Liver (tissue), 10 donors: ENCODE results near the gene EZR. TPM values are rescaled to one million over a fixed set of nuclear protein-coding genes. Genes with fewer than 3 reads are reported as not detected.

Experiments
- DNase-seq: peaks from one replicate; pipeline ENCODE4 v3.0.0-alpha.2; 2017; ENCODE audit warnings: low spot score
- H3K27ac ChIP-seq, 2 donors: one replicate each; pipeline ENCODE4 v1.7.0; 2013; ENCODE audit warnings: inconsistent platforms in 2 of 2, low read length in 2 of 2, control low read depth in 1 of 2, low read depth in 1 of 2, mild to moderate bottlenecking in 1 of 2
- H3K27me3 ChIP-seq, 4 donors: one replicate each; pipeline versions ENCODE4 v1.6.1 to v1.7.0; 2013; ENCODE audit warnings: low read length in 3 of 4, inconsistent platforms in 1 of 4, mild to moderate bottlenecking in 1 of 4, moderate library complexity in 1 of 4; ENCODE audit not compliant: control insufficient read depth in 4 of 4, insufficient read depth in 4 of 4
- H3K36me3 ChIP-seq, 4 donors: one replicate each; pipeline versions ENCODE4 v1.6.1 to v1.7.0; 2013; ENCODE audit warnings: low read length in 3 of 4, mild to moderate bottlenecking in 3 of 4, low read depth in 1 of 4, moderate library complexity in 1 of 4; ENCODE audit not compliant: control insufficient read depth in 4 of 4, insufficient read depth in 3 of 4
- H3K4me1 ChIP-seq, 4 donors: one replicate each; pipeline versions ENCODE4 v1.6.1 to v1.7.0; 2013; ENCODE audit warnings: low read length in 3 of 4, mild to moderate bottlenecking in 3 of 4, moderate library complexity in 1 of 4; ENCODE audit not compliant: control insufficient read depth in 4 of 4, insufficient read depth in 4 of 4
- H3K4me3 ChIP-seq, 3 donors: one replicate each; pipeline versions ENCODE4 v1.6.1 to v1.7.0; 2013; ENCODE audit warnings: low read length in 3 of 3, control low read depth in 1 of 3, low read depth in 1 of 3, mild to moderate bottlenecking in 1 of 3
- H3K9ac ChIP-seq, 2 donors: one replicate each; pipeline ENCODE4 v1.7.0; 2013; ENCODE audit warnings: low read length in 2 of 2, mild to moderate bottlenecking in 2 of 2, moderate library complexity in 2 of 2, control low read depth in 1 of 2, low read depth in 1 of 2
- H3K9me3 ChIP-seq, 4 donors: one replicate each; pipeline versions ENCODE4 v1.6.1 to v1.7.0; 2013; ENCODE audit warnings: low read length in 3 of 4; ENCODE audit not compliant: control insufficient read depth in 4 of 4
- CTCF ChIP-seq: fragments of 150-350 bp; IDR thresholded peaks from 2 replicates; pipeline ENCODE4 v1.5.1; 2017; ENCODE audit warnings: improper control_type of control experiment, low read depth, low read length; ENCODE audit not compliant: missing input control
- EGR1 ChIP-seq, 2 donors: IDR thresholded peaks; 2 replicates each; pipeline ENCODE4 v1.6.1; 2016 to 2018; ENCODE audit warnings: antibody characterized with exemption in 2 of 2, low read depth in 2 of 2
- FOXA1 ChIP-seq: IDR thresholded peaks from 2 replicates; pipeline ENCODE4 v1.6.1; 2016; ENCODE audit warnings: antibody characterized with exemption
- FOXA2 ChIP-seq: IDR thresholded peaks from 2 replicates; pipeline ENCODE4 v1.6.1; 2016; ENCODE audit warnings: antibody characterized with exemption
- GABPA ChIP-seq, 2 donors: IDR thresholded peaks in 1 of 2; conservative IDR thresholded peaks in 1 of 2; 2 replicates each; pipeline ENCODE4 v1.6.1; 2016; ENCODE audit warnings: antibody characterized with exemption in 2 of 2, mild to moderate bottlenecking in 1 of 2, moderate library complexity in 1 of 2
- HNF4A ChIP-seq, 2 donors: conservative IDR thresholded peaks; 2 replicates each; pipeline ENCODE4 v1.6.1; 2016; ENCODE audit warnings: antibody characterized with exemption in 2 of 2, mild to moderate bottlenecking in 2 of 2
- HNF4G ChIP-seq: IDR thresholded peaks from 2 replicates; pipeline ENCODE4 v1.6.1; 2016; ENCODE audit warnings: antibody characterized with exemption
- JUND ChIP-seq, 2 donors: IDR thresholded peaks; 2 replicates each; pipeline ENCODE4 v1.6.1; 2016; ENCODE audit warnings: antibody characterized with exemption in 2 of 2
- MAX ChIP-seq: IDR thresholded peaks from 2 replicates; pipeline ENCODE4 v1.6.1; 2016; ENCODE audit warnings: antibody characterized with exemption
- NR2F2 ChIP-seq: IDR thresholded peaks from 2 replicates; pipeline ENCODE4 v1.6.1; 2016; ENCODE audit warnings: antibody characterized with exemption
- RAD21 ChIP-seq, 2 donors: IDR thresholded peaks; 2 replicates each; pipeline ENCODE4 v1.6.1; 2016; ENCODE audit warnings: antibody characterized with exemption in 2 of 2, mild to moderate bottlenecking in 2 of 2
- REST ChIP-seq: IDR thresholded peaks from 2 replicates; pipeline ENCODE4 v1.6.1; 2016; ENCODE audit warnings: antibody characterized with exemption, mild to moderate bottlenecking
- RXRA ChIP-seq, 2 donors: IDR thresholded peaks; 2 replicates each; pipeline ENCODE4 v1.6.1; 2017 to 2018; ENCODE audit warnings: antibody characterized with exemption in 2 of 2, mild to moderate bottlenecking in 1 of 2
- SP1 ChIP-seq: IDR thresholded peaks from 2 replicates; pipeline ENCODE4 v1.6.1; 2018; ENCODE audit warnings: antibody characterized with exemption, mild to moderate bottlenecking
- YY1 ChIP-seq: IDR thresholded peaks from 2 replicates; pipeline ENCODE4 v1.6.1; 2016; ENCODE audit warnings: antibody characterized with exemption, mild to moderate bottlenecking
- ZBTB33 ChIP-seq: IDR thresholded peaks from 2 replicates; pipeline ENCODE4 v1.6.1; 2016; ENCODE audit warnings: antibody characterized with exemption
- WGBS: extraction: QIAGEN DNeasy Blood & Tissue Kit; methylation state at CpG from one replicate; pipeline ENCODE4 v1.1.7; 2013; 5-methylcytosine and 5-hydroxymethylcytosine counted together
- polyA plus RNA-seq, 2 donors: library from polyadenylated mRNA; stranded (reverse) in 1 of 2; unstranded in 1 of 2; fragments of 200-250 nt in 1 of 2; fragments of >200 nt in 1 of 2; fragmentation: Nextera tagmentation in 1 of 2; extraction: Ambion mirVana in 1 of 2; gene quantifications; one replicate each; pipeline versions ENCODE4 v1.2.1 to v1.2.3, GENCODE V29; 2013 to 2015
- small RNA-seq: library from RNA; depleted of rRNA; stranded (forward); fragments of <200 nt; gene quantifications from one replicate; pipeline ENCODE3, GENCODE V24; 2014
- total RNA-seq, 2 donors: library from RNA; depleted of rRNA; stranded (reverse); fragments of >200 nt; gene quantifications; one replicate each; pipeline ENCODE4 v1.2.3, GENCODE V29; 2014
- TF ChIP-seq, protein P1 (sequence below): IDR thresholded peaks from 2 replicates; pipeline ENCODE4 v1.6.1; 2016; ENCODE audit warnings: antibody characterized with exemption
- donor health status: healthy.
- donor health status: healthy.
- donor health status: healthy.
- donor health status: healthy.
- donor health status: healthy.

Gene EZR
- total and polyA plus RNA-seq, 4 donors: 22.0 to 35.4 (median 25.4) TPM

DNA sequence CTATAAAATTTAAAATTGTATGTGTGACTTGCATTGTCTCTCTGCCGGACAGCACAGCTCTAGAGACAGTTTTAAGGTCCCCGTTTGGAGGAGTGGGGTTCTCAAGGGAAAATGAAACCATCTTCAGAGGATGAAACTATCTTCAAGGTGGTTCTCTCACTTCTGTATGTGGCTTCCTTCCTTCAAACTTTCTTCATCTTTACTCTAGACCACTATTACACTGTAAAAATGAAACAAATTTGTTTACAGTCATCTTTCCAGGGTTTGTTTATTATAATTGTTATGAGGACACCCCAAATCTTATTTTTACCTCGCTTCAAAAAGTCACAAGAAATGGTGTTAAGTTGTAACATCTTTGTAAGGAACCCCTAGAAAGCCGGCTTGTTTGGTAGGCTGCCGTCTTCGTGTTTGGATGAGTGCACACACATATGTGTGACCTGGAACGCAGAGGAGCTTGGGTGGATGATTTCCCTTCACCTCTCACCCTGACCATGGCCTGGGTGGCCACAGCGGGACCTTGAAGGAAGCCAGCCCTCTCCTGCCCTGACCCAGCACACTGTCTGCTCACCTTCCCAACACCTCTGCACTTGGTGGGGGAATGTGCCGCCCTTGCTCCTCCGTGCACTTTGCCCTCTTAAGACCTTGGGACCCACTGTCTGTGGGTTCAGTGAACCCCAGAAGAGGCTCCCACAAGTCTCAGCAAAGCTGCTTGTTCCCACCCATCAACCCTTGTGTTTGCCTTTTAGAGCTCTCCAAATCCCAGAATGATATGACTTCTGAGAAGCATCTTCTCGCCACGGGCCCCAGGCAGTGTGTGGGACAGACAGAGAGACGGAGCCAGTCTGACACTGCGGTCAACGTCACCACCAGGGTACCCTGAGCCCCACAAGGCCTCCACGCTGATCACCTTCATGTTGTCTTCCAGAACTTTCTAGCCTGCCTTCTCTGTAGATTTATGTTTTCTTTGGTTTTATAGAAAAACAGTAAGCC lies 101.5 kb downstream of the EZR start:
- no peak for DNase-seq
- peaks cover 0 to 6% (median 0%) of the 10 kb centered on the region in 4 donors for H3K4me1 ChIP-seq
- no peaks in the 10 kb centered on the region for H3K36me3 ChIP-seq
- no peak overlapping the region for H3K27ac ChIP-seq
- no peak for TF ChIP-seq HNF4G
- no peak for TF ChIP-seq YY1
- no peak for TF ChIP-seq HNF4A (conservative IDR thresholded peaks at IDR 0.05)
- TF ChIP-seq JUND (IDR thresholded peaks at IDR 0.05): no peak
- no peak for TF ChIP-seq RAD21 (IDR thresholded peaks at IDR 0.05)
- TF ChIP-seq CTCF: no peak
- no peak for TF ChIP-seq FOXA1
- TF ChIP-seq RXRA (IDR thresholded peaks at IDR 0.05): no peak
- TF ChIP-seq EGR1 (IDR thresholded peaks at IDR 0.05; ENCODE audit: low read depth in 2 of 2): no peak
- TF ChIP-seq ZBTB33: no peak
- TF ChIP-seq, protein P1, sequence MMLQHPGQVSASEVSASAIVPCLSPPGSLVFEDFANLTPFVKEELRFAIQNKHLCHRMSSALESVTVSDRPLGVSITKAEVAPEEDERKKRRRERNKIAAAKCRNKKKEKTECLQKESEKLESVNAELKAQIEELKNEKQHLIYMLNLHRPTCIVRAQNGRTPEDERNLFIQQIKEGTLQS: no peak
- no peak for TF ChIP-seq GABPA (IDR thresholded peaks at IDR 0.05 in 1 of 2, conservative IDR thresholded peaks at IDR 0.05 in 1 of 2)
- no peak for TF ChIP-seq REST
- no peak for TF ChIP-seq NR2F2
- no peak for TF ChIP-seq SP1
- TF ChIP-seq FOXA2: no peak
- TF ChIP-seq MAX: no peak
- no peak overlapping the region for H3K9ac ChIP-seq
- no peaks in the 10 kb centered on the region for H3K9me3 ChIP-seq
- no peaks in the 10 kb centered on the region for H3K27me3 ChIP-seq
- WGBS: 86% methylated on average over 16 of the region's 16 CpGs
- H3K4me3 ChIP-seq: no peak overlapping the region

Small RNA genes lying within 50 kb of the gene (small RNA-seq; reads per million reads assigned to genes)
- gene MIR3918: not detected

Other genes with a start within 250 kb of the EZR start
- 10 to 100 TPM; 17.7 to 21.9 TPM for gene DYNLT1, start 174.6 kb downstream of the EZR start, total RNA-seq
- 10 to 100 TPM; 54.8 to 86.9 TPM for gene DYNLT1, start 174.6 kb downstream of the EZR start, polyA plus RNA-seq
- gene SYTL3, start 169.3 kb downstream of the EZR start, total RNA-seq: 1 to 10 TPM in 1 of 2 donors, under 1 TPM in 1; 0.28 to 1.7 TPM
- under 1 TPM; 0.40 to 0.62 TPM for gene SYTL3, start 169.3 kb downstream of the EZR start, polyA plus RNA-seq
- gene RSPH3, start 180.8 kb upstream of the EZR start, total RNA-seq: 1 to 10 TPM; 2.8 to 3.8 TPM
- gene RSPH3, start 180.8 kb upstream of the EZR start, polyA plus RNA-seq: 1 to 10 TPM; 1.7 to 4.6 TPM
- 1 to 10 TPM; 1.5 to 2.0 TPM for gene TAGAP, start 225.6 kb upstream of the EZR start, total RNA-seq
- gene TAGAP, start 225.6 kb upstream of the EZR start, polyA plus RNA-seq: under 1 TPM; 0.56 to 0.65 TPM